GM18517 (cell line): ENCODE data around the gene PDPK1.
"Not testable (repeated sequence)": the region's sequence is repeated elsewhere in the genome, so short reads cannot be mapped to it uniquely, and the experiment has no call there.

Experiments
- ATAC-seq: cut with Tn5 transposase; IDR thresholded peaks from one replicate; pipeline ENCODE4 v1.9.1; 2021; ENCODE audit warnings: mild to moderate bottlenecking, moderate library complexity; ENCODE audit not compliant: unreplicated experiment

Gene PDPK1

DNA sequence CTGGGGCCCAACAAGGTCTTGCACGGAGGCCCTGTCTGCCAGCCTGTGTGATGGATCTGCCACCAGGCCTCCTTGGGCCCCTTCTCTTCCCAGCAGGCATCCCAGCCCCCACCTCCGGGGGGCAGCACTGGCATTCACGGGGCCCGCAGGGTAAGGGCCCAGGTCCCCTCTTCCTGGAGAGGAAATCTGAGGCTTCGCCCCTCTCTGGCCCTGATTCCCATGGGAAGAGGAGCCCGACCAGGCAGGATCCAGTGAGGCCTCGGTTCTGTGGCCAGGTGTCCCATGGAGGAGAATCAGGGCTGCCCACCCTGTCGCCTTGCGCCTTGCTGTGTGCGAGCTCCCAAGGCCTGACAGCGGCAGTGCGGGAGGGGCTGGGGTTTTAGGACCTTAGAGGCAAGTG lies 48.4 kb downstream of the PDPK1 start:
- ATAC-seq: no peak

DNA sequence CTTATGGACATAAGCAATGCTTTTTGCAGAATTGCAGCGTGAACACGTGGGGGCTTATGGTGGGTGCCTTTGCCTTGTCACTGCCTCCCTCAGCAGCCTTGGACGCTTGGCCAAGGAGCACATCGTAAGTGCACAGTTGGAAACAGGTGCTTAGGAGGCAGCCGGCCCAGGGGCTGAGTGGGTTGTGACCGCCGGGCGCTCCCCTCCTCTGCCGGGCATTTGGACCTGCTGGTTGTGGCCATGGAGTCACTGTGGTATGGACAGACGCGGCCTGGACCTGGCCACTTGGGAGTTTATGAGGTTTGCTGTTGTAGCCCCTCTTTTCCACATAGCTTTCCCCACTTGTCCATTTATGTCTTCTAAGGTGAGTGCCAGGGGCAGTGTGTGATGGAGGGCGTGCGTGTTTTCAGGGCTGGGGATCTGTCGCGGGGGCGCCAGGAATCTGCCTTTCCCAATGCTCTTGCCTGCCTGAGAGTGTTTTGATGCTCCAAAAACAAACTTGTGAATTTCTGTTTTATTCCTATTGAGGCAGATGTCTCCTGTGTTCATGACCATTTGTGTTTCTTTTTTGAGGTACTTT lies 49.2 kb downstream of the PDPK1 start:
- ATAC-seq: no peak

DNA sequence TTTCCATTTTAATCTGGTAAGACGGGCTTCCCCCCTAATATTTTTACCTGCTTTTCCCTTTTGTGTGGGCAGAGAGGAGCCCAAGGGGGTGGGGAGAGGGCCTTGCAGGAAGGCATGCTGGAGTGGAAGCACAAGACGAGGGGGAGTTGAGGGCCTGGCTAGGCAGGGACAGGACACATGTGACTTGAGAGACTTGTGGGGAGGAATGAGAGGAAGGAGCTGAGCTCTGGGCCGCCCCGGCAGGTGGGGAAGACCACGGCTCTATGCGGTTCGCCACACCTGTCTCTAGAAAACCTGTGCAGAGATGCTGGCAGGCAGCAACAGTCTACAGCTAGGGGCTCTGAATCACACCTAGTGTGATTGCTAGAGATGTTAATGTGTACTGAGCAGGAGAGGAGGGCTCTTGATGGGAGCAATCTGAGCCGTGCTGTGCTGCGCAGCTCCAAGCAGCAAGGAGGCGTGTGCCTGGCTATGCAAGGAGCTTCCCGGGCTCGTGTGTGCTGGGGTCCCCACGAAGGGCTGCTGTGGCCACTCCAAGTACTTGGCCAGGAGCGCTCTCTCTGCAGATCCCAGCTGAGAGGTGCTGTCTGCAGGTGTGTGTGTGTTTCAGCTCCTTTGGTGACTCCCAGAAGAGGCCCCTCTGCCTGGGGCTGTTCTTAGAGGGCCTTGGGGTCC lies 50.2 kb downstream of the PDPK1 start:
- no peak for ATAC-seq

DNA sequence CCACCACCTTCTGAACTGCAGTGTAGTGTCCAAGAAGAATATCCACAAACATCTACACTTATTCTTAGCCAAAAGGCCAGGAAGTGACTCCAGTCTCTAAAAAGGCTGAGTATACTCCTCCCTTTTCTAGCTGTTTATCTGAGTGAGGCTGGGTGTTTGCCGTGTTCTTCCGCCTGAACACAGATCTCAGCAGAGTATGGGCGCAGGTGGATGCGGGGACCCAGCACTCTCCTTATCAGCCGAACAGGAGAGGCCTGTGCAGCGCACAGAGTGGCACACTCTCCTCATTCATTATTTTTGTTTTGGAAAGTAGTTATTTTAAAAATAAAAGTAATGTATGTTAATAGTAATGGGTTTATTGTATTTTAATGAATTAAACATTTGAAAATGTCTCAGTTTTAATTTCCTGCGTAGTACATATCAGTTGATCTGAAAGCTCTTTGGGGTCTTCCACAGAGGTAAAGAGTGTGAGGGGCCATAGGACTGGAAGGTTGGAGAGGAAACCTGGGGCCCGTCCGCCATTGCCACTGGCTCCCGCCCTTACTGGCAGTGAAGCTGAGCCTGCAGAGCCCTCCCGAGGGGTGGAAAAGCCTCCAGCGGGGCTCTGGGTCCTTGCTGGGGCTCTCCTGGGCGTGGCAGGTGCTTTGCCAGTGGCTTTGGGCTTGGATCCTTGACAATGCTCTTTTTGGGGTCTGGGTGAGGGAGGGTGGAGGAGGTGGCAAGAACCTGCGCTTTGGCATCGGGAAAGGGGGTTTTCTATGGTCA lies 53.8 kb downstream of the PDPK1 start:
- ATAC-seq: no peak

DNA sequence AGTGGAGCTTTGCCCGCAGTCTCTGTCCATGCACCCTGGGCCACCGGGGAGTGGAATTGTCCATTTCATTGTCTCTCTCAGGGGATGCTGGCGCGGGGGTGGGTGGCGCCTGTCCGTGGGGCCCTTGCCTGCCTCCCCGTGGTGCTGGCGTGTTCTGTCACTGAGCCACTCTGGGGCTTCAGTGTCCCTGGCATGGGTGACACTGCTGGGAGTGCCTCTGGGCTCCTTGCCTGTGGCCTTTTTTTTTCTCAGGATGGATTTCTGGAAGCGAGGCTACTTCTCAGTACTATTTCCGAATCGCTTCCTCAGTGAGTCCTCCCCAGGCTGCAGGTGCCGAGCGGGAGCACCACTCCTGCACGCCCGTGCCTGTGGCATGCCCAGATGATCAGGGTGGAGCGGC lies 55.0 kb downstream of the PDPK1 start:
- ATAC-seq: no peak

DNA sequence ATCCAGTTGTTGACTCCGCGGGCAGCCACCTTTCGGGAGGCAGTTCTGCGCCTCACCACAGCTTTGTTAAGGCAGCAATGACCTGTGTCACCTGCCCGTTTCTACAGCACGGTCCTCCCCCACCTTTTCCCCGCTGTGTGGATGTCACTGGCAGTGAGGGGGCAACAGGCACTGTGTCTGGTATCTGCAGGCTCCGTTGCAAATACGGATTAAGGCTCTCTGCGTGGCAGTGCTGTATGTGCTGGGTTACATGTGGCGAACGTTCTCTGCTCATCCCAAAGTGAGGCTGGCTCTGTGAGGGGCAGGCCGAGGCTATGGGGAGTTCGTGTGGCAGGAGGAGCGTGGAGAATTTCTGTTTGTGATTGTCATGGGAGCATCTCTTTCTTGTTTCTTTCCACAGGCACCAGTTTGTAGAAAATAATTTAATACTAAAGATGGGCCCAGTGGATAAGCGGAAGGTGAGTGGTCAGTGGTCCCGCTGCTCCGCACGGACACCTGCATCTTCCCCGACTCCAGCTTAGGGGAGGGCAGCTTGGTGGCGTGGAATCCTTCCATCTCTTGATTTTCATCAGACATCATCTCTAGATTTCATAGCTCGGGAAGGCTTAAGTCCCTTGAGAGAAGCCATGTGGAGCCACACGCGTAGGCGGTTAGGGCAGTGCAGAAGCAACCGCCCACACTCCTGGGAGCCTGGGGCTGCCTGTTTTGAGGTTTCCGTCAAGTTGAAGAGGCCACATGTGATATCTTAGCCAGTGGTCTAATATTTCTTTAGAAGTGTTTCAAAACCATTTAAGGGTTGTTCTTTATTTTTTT lies 57.8 kb downstream of the PDPK1 start:
- no peak for ATAC-seq

DNA sequence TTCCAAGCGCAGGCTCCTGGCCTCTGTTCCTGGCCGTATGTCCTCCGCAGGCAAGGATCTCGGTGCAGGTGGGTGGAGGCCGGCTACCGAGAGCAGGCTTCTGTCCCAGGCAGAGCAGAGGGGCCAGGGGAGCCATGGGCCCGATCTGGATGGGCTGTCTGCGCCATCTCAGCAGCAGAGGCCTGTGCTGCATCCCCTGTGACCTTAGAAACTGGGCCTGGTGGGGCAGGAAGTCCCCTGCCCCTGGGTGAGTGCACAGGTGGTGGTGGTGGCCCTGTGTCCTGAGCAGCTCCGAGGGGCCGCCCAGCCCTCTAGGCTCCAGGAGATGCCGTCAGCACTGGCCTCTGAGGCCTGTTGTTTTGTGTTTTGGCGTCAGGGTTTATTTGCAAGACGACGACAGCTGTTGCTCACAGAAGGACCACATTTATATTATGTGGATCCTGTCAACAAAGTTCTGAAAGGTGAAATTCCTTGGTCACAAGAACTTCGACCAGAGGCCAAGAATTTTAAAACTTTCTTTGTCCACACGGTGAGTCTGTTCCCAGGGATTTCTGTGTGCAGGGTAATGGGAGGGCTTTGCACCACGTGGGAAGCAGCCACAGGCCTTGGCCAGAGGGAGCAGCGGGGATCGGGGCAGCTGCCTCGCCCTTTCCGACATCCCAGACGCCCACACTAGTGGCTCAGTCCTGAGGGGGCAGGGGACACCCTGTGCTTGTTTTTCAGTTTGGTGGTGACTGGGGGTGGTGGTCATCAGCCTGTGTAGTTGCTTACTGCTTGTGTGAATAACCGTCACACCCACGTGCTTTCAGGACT lies 59.1 kb downstream of the PDPK1 start:
- no peak for ATAC-seq

DNA sequence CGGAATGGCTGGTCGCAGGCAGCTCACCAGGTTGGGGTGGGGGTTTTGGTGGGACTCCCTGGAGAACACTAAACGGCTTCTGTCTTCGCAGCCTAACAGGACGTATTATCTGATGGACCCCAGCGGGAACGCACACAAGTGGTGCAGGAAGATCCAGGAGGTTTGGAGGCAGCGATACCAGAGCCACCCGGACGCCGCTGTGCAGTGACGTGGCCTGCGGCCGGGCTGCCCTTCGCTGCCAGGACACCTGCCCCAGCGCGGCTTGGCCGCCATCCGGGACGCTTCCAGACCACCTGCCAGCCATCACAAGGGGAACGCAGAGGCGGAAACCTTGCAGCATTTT lies 59.7 kb downstream of the PDPK1 start:
- no peak for ATAC-seq

DNA sequence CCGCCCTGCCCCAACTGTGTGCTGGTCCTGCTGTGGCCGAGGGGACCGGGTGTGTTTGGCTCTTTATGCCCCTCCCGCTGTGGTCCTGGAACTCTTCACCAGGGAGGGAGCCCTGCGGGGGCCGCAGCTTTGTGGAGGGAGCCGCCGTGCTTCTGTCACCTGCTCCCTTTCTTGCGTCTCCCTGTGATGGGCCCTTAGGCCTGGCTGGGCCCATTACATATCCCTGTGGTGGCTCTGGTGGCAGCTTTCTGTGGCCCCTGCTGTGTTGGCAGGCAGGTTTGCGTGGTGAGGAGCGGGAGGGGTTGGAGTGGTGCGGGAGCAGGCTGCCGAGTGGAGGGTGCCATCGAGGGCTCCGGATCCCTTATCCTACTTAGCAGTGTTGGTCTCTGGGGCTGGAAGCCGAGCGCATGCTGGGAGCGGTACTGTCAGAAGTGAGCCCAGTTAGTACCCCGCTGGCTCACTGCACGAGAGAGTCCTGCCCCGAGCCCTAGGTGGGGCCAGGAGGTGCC lies 60.4 kb downstream of the PDPK1 start:
- ATAC-seq: no peak

DNA sequence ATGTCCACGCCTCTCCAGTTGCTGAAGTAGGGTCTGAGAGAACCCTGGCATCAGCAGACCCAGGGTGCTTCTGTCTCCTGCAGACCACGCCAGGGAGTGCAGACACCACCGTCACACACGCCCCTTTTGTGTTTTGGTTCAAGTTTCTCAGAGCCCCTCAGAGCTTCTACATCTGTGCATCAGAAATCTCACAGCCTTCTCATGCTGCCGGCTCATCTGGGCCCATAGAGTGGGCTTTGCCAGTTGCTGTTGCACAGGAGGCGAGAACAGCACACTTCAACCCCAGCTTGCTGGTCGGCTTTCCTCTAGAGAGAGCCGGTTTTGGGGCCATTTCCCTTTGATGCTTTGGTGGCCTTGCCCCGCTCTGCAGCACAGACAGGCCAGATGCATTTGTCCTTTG lies 60.9 kb downstream of the PDPK1 start:
- ATAC-seq: no peak

DNA sequence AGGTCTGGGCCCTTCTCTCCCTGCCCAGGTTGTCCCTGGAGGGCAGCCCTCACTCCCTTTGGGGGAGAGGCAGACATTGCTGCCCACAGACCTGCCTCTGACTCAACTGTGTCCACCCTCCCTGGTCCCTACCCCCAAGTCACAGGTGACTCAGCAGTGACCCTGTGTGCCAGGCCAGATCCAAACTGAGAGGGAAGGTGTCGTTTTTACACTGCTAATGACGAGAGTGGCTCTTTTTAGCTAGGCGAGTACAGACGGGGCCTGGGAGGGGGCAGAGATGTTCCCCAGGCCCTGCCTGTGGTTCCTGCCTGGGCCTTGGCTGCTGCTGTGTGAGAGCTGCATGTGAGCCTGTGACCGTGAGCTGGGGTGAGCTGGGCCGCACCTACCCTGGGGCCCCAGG lies 61.3 kb downstream of the PDPK1 start:
- ATAC-seq: not testable (repeated sequence)

DNA sequence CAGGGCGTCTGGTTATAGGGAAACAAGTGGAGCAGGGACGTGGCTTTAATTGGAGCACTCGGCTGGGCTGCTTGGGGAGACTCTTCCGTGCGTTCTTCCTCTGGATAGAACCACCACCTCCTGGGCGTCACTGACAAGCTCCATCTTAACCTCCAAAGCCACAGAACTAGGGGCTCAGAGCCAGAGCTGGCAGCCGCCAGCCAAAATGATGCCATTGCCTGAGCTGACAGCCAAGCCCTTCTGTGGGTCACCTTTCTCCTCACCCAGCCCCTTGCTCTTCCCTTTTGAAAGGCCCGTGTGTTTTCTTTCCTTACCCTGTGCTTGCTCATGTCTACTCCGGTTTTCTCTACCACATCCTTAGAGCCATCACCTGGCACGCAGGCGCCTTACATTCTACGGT lies 62.0 kb downstream of the PDPK1 start:
- ATAC-seq: not testable (repeated sequence)

DNA sequence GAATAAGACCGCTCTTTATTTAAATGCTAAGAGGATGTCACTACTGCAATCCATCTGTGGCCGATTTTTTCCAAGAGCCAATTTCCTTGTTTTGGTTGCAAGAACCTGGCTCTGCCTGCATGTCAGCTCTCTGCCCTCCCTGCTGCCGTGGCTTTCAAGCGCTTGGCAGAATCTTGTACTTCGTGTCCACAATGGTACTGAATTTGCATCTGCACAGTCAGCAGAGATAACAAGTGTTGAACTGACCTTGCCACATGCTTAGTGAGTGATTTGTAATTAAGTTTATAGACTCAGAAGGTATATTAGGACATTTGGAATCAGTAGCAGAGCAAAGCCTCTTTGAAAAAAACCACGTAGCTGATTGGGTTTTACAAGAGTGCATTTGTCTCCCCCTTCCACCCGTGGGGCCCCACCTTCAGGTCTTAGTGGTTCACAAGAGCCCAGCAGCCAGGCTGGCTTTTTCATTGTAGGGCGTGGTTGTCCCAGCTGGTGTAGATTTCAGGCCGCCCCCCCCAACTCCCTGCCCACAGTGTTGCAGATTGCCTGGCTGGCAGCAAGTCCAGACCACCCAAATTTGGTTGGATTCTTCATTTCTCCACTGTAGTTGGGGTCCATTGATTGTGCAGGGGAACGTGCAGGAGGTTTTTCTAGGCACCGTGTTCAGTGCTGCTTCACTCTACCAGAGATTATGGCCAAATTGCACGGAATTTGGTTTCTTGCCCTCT lies 63.6 kb downstream of the PDPK1 start:
- not testable (repeated sequence) for ATAC-seq

DNA sequence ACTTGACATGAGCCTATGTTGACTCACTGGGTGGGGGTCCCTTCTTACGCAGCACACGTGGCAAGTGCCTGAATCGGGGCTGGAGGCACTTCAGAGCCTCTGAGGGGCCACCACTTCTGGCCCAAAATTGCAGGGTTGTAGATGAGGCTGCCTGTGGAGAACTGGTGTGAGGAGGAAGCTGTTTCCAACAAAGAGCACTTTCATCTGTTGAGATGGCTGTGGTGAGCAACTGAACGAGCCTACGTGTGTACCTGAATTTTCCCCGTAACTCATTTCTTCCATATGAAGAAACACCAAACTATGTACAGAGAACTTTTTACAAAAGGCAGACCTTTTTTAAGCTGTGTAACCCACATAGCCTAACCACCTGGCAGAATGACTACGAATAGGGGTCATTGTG lies 64.4 kb downstream of the PDPK1 start:
- ATAC-seq: not testable (repeated sequence)

DNA sequence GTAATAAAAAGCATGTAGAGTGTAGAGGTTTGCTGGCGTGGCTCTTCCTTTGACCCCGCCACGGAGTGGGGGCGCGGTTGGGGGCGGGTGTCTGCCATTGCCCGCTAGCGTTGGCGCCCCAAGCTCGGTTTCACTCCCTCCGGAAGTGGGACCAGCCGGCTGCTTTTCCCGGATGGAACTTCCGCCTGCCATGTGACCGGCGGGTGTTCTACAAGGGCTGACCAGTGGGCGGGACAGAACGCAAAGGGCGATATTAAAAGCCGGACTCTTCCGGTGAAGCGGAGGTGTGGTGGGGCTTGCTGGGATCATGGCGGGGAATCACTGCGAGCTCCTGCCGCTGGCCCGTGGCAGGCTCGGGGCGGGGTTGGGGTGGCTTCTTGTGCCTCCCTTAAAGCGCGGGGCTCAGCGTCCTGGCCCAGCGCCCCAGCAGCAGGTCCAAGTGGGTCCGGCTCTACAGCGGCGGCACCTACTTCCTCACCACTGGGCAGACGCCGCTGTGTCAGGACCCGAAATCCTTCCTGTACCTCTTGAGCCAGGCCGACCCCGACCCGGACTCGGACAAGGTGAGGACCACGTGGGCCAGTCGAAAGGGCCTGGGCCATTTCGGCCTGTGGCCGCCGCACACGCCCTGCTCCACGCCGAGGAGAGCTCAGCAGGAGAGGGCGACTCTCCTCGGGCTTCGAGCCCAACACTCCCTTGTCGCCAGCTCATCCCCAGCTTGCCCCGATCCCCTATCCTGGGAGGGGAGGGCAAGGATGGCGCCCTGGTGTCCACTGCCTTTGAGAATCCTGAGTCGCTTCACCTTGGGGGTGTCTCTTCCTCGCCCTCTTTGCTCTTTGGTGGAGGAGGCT lies 65.6 kb downstream of the PDPK1 start:
- ATAC-seq: peak; percentile 76

DNA sequence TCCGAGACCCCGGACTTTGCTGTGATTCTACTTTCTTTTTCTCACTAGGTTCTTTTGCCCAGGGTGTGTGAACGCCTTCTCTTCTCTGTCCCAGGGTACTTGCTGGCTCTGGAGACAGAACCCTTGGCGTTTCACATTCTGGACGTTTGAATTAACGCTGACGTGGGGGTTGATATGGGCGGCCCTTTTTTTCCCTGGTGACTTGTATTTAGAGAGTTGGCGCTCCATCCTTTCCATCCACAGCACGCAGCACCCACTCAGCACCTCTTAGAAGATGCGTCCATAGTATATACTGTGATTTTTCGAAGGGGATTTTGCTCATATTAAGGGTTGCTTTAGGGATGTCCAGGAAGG lies 66.2 kb downstream of the PDPK1 start:
- ATAC-seq: not testable (repeated sequence)

DNA sequence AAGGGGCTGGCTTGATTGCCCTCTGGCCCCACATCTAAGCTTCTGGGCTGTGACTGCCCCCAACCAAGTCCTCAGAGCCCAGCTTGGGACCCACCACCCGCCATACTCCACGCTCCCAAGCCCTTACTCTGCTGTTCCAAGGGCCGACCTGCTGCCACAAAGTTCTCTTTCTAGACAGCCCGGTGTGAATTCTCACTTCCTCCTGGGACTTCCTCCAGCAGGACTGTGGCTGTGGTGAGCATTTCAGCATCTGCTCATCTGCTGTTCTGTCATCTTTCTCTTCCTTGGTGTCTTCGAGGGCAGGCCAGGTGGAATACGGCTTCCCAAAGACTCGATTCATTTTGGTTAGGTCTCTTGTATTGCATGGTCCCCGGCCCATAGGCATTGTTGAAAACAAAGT lies 69.0 kb downstream of the PDPK1 start:
- ATAC-seq: not testable (repeated sequence)

DNA sequence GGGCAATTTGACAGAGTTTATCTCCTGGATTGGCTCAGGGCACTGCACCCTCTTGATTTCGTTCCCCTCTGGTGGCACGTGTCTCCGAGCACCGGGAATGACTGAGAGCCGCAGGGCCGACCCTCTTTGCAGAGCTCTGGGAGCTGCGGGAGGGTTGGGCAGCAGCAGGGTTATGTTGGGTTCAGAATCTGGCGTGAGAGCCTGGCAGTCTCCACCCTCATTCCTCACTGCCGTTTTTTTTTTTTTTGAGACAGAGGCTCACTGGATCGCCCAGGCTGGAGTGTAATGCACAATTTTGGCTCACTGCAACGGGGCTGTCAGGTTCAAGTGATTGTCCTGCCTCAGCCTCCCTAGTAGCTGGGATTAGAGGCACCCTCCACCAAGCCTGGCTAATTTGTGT lies 71.5 kb downstream of the PDPK1 start:
- ATAC-seq: not testable (repeated sequence)
